Stimulated activated CD4-positive, alpha-beta T cell treated with anti-CD3 and anti-CD28 coated beads, Interleukin-4, amount 100 ng/mL, for 4 hours (primary cell): ENCODE measurements around the gene RPN1.
"Not testable (repeated sequence)": the region's sequence is repeated elsewhere in the genome, so short reads cannot be mapped to it uniquely, and the experiment has no call there.

Experiments used
- DNase-seq, 2 experiments: peaks; one replicate each; pipeline ENCODE4 v3.0.0-alpha.2; 2020

The RPN1 gene

GRCh38 chr3:128607710-128608048, 42.9 kb downstream of the RPN1 start:
- no peak for DNase-seq

GRCh38 chr3:128606094-128606493, 44.5 kb downstream of the RPN1 start:
- no peak for DNase-seq

GRCh38 chr3:128605091-128606046, 45.2 kb downstream of the RPN1 start:
- DNase-seq, result no peak

- DNase-seq, result no peak
Measured at GRCh38 chr3:128603811-128604775, 46.5 kb downstream of the RPN1 start.

- DNase-seq, result no peak
Measured at GRCh38 chr3:128603313-128603712, 47.3 kb downstream of the RPN1 start.

- DNase-seq, result no peak
Measured at GRCh38 chr3:128598884-128599664, 51.5 kb downstream of the RPN1 start.

- no peak for DNase-seq
Measured at GRCh38 chr3:128597900-128598299, 52.7 kb downstream of the RPN1 start.

GRCh38 chr3:128592864-128593263, 57.8 kb downstream of the RPN1 start:
- DNase-seq, result no peak

GRCh38 chr3:128591738-128592426, 58.7 kb downstream of the RPN1 start:
- DNase-seq, result no peak

- DNase-seq, result no peak
Measured at GRCh38 chr3:128590948-128591347, 59.7 kb downstream of the RPN1 start.

- not testable (repeated sequence) for DNase-seq
Measured at GRCh38 chr3:128589985-128590384, 60.6 kb downstream of the RPN1 start.

GRCh38 chr3:128588147-128588546, 62.5 kb downstream of the RPN1 start:
- DNase-seq, result no peak

GRCh38 chr3:128587391-128587790, 63.2 kb downstream of the RPN1 start:
- no peak for DNase-seq

- not testable (repeated sequence) for DNase-seq
Measured at GRCh38 chr3:128586932-128587331, 63.7 kb downstream of the RPN1 start.

GRCh38 chr3:128586391-128586790, 64.2 kb downstream of the RPN1 start:
- DNase-seq, result not testable (repeated sequence)

- no peak for DNase-seq
Measured at GRCh38 chr3:128585974-128586373, 64.6 kb downstream of the RPN1 start.

GRCh38 chr3:128585189-128585588, 65.4 kb downstream of the RPN1 start:
- DNase-seq, result no peak

- peak; percentile 13 to 24 for DNase-seq
Measured at GRCh38 chr3:128584412-128585020, 66.1 kb downstream of the RPN1 start.

- no peak for DNase-seq
Measured at GRCh38 chr3:128581566-128581965, 69.1 kb downstream of the RPN1 start.

- no peak for DNase-seq
Measured at GRCh38 chr3:128579927-128580326, 70.7 kb downstream of the RPN1 start.

- no peak for DNase-seq
Measured at GRCh38 chr3:128578346-128578745, 72.3 kb downstream of the RPN1 start.

- DNase-seq, result no peak
Measured at GRCh38 chr3:128577711-128578110, 72.9 kb downstream of the RPN1 start.
